Esophagus muscularis mucosa (tissue), 3 donors: Measurements from ENCODE around the gene CHAC1.

Source experiments
- POLR2A ChIP-seq: fragments of 450-650 bp; IDR thresholded peaks from one replicate; pipeline ENCODE4 v1.6.1; 2017; ENCODE audit warnings: antibody characterized with exemption, moderate library complexity, mild to moderate bottlenecking, low read depth
- TF ChIP-seq, protein P1 (sequence below), 3 experiments: fragments of 200-600 bp in 2 of 3; fragments of 450-650 bp in 1 of 3; sonication (generic) in 2 of 3; IDR thresholded peaks; one replicate each; pipeline ENCODE4 v1.5.1; 2017 to 2019; ENCODE audit warnings: antibody characterized with exemption in 3 of 3, mild to moderate bottlenecking in 2 of 3, moderate library complexity in 1 of 3

DNA sequence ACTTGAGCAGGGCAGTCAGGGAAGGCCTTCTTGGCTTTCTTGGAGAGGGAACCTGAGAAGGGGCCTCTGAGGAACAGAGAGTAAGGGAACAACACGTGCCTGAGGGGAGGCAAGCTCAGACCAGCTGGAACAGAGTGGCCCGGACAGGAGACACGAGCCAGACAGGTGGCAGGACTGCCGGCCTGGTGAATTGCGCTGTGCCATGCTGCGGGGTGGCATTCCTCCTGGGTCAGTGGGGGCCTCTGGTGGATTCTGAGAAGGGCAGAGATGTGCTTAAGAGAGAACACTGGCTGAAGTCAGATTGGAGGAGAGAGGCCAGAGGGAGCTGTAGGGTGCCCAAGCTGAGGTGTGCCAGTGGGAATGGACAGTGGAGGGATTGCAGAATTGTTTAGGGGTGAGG lies 4.9 kb downstream of the CHAC1 start:
- TF ChIP-seq POLR2A: no peak
- TF ChIP-seq, protein P1, sequence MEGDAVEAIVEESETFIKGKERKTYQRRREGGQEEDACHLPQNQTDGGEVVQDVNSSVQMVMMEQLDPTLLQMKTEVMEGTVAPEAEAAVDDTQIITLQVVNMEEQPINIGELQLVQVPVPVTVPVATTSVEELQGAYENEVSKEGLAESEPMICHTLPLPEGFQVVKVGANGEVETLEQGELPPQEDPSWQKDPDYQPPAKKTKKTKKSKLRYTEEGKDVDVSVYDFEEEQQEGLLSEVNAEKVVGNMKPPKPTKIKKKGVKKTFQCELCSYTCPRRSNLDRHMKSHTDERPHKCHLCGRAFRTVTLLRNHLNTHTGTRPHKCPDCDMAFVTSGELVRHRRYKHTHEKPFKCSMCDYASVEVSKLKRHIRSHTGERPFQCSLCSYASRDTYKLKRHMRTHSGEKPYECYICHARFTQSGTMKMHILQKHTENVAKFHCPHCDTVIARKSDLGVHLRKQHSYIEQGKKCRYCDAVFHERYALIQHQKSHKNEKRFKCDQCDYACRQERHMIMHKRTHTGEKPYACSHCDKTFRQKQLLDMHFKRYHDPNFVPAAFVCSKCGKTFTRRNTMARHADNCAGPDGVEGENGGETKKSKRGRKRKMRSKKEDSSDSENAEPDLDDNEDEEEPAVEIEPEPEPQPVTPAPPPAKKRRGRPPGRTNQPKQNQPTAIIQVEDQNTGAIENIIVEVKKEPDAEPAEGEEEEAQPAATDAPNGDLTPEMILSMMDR (IDR thresholded peaks at IDR 0.05): no peak
